ENCODE measurements around the gene ADGRB2.

- no peak for TF ChIP-seq CTCF (IDR thresholded peaks at IDR 0.05)
- TF ChIP-seq POLR2A (IDR thresholded peaks at IDR 0.05): no peak
Observed at GRCh38 chr1:31793586-31794285, 29.6 kb upstream of the ADGRB2 start.

Data from lower leg skin (tissue), 3 donors.